Amniotic stem cell (primary cell): ENCODE data around the gene KRT28.
"Not testable (repeated sequence)": the region's sequence is repeated elsewhere in the genome, so short reads cannot be mapped to it uniquely, and the experiment has no call there.

Source experiments
- DNase-seq: peaks from one replicate; lab custom pipeline; 2025; lab: John Stamatoyannopoulos, UW

KRT28 gene

GRCh38 chr17:40779181-40779909 lies 20.4 kb downstream of the KRT28 start:
- DNase-seq: no peak

GRCh38 chr17:40778461-40778860 lies 21.3 kb downstream of the KRT28 start:
- DNase-seq: no peak

GRCh38 chr17:40777971-40778370 lies 21.8 kb downstream of the KRT28 start:
- no peak for DNase-seq

- no peak for DNase-seq
Measured at GRCh38 chr17:40777459-40777858, 22.3 kb downstream of the KRT28 start.

- DNase-seq: no peak
Measured at GRCh38 chr17:40775945-40776344, 23.8 kb downstream of the KRT28 start.

- no peak for DNase-seq
Measured at GRCh38 chr17:40772101-40772500, 27.7 kb downstream of the KRT28 start, which contains the start of gene KRT26. KRT26 (minus strand) TSS chr17:40772201; CDS start chr17:40772113, 88 bp downstream.

GRCh38 chr17:40765657-40766056 lies 34.1 kb downstream of the KRT28 start:
- no peak for DNase-seq

- DNase-seq: no peak
Measured at GRCh38 chr17:40763752-40764151, 36.0 kb downstream of the KRT28 start.

- DNase-seq: no peak
Measured at GRCh38 chr17:40760105-40761016, 39.4 kb downstream of the KRT28 start.

GRCh38 chr17:40755231-40755630 lies 44.5 kb downstream of the KRT28 start, which contains the start of gene KRT25:
KRT25 (minus strand) TSS chr17:40755331; CDS start chr17:40755271, 60 bp downstream.
- DNase-seq: no peak

GRCh38 chr17:40753804-40754203 lies 46.0 kb downstream of the KRT28 start:
- DNase-seq: no peak

GRCh38 chr17:40751065-40751464 lies 48.7 kb downstream of the KRT28 start:
- DNase-seq: no peak

GRCh38 chr17:40750391-40750790 lies 49.4 kb downstream of the KRT28 start:
- no peak for DNase-seq

- not testable (repeated sequence) for DNase-seq
Measured at GRCh38 chr17:40748666-40749065, 51.1 kb downstream of the KRT28 start.
